ENCODE data around the gene TM4SF20. TPM values are rescaled to one million over a fixed set of nuclear protein-coding genes. Genes with fewer than 3 reads are reported as not detected.

The TM4SF20 gene
- total RNA-seq, 4 donors from 2014 or later = not detected

DNA sequence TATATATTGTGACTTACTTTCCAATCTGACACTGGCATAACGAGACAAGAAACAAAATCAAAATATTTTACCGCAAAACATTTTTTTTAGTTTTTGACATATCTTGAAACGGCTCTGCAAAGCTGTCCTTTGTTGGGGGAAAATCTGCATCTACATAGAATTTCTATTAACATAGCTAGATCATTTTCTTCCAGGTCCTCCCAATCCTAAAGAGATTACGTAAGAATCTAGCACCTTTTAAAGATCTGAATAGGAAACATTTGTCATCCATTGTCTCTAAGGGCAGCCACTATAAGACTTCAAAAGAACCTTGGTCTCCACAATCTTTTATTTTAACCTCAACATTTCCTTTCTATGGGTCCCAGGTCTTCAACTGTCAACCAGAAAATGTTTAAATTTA lies 55.3 kb downstream of the TM4SF20 start:
- no peak for TF ChIP-seq POLR2A (IDR thresholded peaks at IDR 0.05)
- TF ChIP-seq, protein P1, sequence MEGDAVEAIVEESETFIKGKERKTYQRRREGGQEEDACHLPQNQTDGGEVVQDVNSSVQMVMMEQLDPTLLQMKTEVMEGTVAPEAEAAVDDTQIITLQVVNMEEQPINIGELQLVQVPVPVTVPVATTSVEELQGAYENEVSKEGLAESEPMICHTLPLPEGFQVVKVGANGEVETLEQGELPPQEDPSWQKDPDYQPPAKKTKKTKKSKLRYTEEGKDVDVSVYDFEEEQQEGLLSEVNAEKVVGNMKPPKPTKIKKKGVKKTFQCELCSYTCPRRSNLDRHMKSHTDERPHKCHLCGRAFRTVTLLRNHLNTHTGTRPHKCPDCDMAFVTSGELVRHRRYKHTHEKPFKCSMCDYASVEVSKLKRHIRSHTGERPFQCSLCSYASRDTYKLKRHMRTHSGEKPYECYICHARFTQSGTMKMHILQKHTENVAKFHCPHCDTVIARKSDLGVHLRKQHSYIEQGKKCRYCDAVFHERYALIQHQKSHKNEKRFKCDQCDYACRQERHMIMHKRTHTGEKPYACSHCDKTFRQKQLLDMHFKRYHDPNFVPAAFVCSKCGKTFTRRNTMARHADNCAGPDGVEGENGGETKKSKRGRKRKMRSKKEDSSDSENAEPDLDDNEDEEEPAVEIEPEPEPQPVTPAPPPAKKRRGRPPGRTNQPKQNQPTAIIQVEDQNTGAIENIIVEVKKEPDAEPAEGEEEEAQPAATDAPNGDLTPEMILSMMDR (IDR thresholded peaks at IDR 0.05) = no peak
- H3K4me3 ChIP-seq (ENCODE audit: low read depth, poor library complexity, severe bottlenecking) = no peak overlapping the region
- 97 to 98% methylated on average over 4 of the region's 4 CpGs for WGBS, 2 donors
- DNase-seq (ENCODE audit: low spot score in 2 of 2) = no peak
- intact Hi-C loops (cut with DNase I; ENCODE audit: low total_unique reads) = no loop called here

DNA sequence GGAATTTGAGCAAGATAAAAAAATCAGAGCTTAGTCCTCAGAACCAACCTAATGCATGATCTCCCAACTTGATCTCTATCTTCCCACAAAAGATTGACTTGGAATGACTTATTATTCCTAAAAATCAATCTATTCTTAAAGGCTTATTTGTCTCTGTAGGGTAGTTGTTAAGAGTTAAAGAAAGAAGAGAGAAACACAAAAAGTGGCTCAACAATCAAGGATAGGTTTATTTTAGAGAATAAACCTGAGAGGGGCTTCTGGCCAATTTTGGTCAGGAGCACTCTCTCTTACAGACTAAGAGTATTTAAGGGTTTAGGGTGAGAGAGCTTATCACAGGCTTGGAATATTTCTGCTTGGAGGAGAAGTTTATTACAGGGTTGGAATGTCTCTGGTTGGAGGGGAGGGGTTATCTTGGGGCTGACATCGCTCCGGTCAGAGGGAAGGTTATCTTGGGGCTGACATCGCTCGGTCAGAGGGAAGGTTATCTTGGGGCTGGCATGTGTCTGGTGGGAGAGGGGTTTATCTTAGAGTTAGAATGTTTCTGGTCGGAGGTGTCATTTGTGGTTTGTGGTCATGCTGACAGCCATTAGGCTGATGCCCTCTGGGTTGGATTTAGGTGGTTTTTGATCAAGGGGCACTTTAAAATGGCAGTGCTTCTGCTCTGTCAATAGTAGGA lies 56.4 kb downstream of the TM4SF20 start:
- DNase-seq (ENCODE audit: low spot score in 2 of 2) = no peak
- WGBS, 2 donors = 89 to 90% methylated on average over 5 of the region's 5 CpGs
- no peak overlapping the region for H3K4me3 ChIP-seq (ENCODE audit: low read depth, poor library complexity, severe bottlenecking)
- intact Hi-C loops (cut with DNase I; ENCODE audit: low total_unique reads) = no loop called here
- TF ChIP-seq, protein P1 (IDR thresholded peaks at IDR 0.05) = no peak
- TF ChIP-seq POLR2A (IDR thresholded peaks at IDR 0.05) = no peak

DNA sequence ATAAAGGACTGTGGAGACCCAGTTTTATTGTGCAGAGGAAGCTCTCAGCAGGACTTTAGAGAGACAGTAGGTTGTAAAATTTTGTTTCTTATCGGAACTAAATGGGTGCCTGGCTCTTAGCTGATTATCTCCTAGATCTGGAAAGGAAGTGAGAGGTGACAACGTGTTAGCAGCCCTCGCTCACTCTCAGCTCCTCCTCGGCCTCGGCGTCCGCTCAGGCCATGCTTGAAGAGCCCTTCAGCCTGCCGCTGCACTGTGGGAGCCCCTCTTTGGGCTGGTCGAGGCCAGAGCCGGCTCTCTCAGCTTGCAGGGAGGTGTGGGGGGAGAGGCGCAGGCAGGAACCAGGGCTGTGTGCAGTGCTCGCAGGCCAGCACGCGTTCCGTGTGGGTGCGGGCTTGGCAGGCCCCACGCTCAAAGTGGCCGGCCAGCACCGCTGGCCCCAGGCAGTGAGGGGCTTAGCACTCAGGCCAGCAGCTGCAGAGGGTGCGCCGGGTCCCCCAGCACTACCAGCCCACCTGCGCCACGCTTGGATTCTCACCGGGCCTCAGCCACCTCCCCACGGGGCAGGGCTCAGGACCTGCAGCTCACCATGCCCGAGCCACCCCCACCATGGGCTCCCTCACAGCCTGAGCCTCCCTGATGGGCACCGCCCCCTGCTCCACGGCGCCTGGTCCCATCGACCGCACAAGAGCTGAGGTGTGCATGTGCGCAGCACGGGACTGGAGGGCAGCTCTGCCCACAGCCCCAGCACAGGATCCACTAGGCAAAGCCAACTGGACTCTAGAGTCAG lies 58.6 kb downstream of the TM4SF20 start:
- H3K4me3 ChIP-seq (ENCODE audit: low read depth, poor library complexity, severe bottlenecking) = no peak overlapping the region
- WGBS, 2 donors = 89 to 99% methylated on average over 15 to 23 of the region's 33 CpGs
- DNase-seq (ENCODE audit: low spot score in 2 of 2) = no peak
- TF ChIP-seq, protein P1 (IDR thresholded peaks at IDR 0.05) = no peak
- no peak for TF ChIP-seq POLR2A (IDR thresholded peaks at IDR 0.05)
- intact Hi-C loops (cut with DNase I; ENCODE audit: low total_unique reads) = no loop called here

DNA sequence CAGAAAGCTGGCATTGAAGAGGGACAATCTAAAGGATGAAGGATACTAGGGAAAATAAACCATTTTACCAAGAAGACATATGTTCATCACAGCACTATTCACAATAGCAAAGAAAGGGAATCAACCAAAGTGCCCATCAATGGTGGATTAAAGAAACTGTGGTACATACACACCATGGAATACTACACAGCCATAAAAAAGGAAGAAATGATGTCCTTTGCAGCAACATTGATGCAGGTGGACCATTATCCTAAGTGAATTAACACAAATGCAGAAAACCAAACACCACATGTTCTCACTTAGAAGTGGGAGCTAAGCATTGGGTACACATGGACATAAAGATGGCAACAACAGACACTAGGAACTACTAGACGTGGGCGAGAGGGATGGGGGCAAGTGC lies 61.3 kb downstream of the TM4SF20 start:
- WGBS, 2 donors = 91 to 98% methylated on average over 2 of the region's 2 CpGs
- intact Hi-C loops (cut with DNase I; ENCODE audit: low total_unique reads) = no loop called here
- TF ChIP-seq, protein P1 (IDR thresholded peaks at IDR 0.05) = no peak
- no peak for TF ChIP-seq POLR2A (IDR thresholded peaks at IDR 0.05)
- no peak for DNase-seq (ENCODE audit: low spot score in 2 of 2)
- no peak overlapping the region for H3K4me3 ChIP-seq (ENCODE audit: low read depth, poor library complexity, severe bottlenecking)

DNA sequence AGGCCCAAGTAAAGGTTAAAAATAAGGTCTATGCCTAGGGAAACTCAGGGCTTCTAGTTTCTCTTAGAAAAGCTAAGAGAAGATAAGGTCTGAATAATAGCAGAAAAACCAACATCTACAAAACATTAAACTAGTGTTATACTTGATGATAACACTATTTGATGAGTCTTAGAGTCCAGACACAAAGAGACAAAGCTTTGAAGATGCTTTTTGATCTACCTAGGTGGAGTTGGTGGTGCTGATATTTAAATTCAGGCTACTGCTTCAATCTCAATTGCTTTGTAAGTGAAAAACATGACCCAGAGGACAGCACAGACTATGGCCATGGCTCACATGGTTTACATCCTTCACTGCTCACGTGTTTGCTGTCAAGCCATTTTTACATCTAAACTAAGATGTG lies 65.8 kb downstream of the TM4SF20 start:
- H3K4me3 ChIP-seq (ENCODE audit: low read depth, poor library complexity, severe bottlenecking) = no peak overlapping the region
- 88 to 100% methylated on average over 1 of the region's 1 CpG for WGBS, 2 donors
- intact Hi-C loops (cut with DNase I; ENCODE audit: low total_unique reads) = no loop called here
- DNase-seq (ENCODE audit: low spot score in 2 of 2) = no peak
- TF ChIP-seq, protein P1 (IDR thresholded peaks at IDR 0.05) = no peak
- TF ChIP-seq POLR2A (IDR thresholded peaks at IDR 0.05) = no peak

Measured in lower leg skin (tissue), 4 donors.